K562 (cell line): ENCODE measurements around the gene FAM83E. TPM values are rescaled to one million over a fixed set of nuclear protein-coding genes. Genes with fewer than 3 reads are reported as not detected.
A peak's percentile ranks its signal among the peaks of the same experiment; 100 is the strongest.

Experiments
- CBFA2T3 ChIP-seq: fragments of 450-650 bp; IDR thresholded peaks from 2 replicates; pipeline ENCODE4 v1.6.1; 2017
- CHD2 ChIP-seq: IDR thresholded peaks from 2 replicates; pipeline ENCODE4 v1.6.1; 2011; ENCODE audit warnings: low read depth, low read length
- CUX1 ChIP-seq: fragments of 200-800 bp; sonication (Bioruptor generic); IDR thresholded peaks from 2 replicates; pipeline ENCODE4 v1.6.1; 2016; ENCODE audit warnings: missing genetic modification characterization, missing compliant biosample characterization
- ETV1 ChIP-seq: fragments of 450-650 bp; conservative IDR thresholded peaks from 2 replicates; pipeline ENCODE4 v1.6.1; 2016; ENCODE audit warnings: missing genetic modification characterization, control low read depth, low read depth, missing compliant biosample characterization
- HDAC1 ChIP-seq, 2 experiments: fragments of 450-650 bp; IDR thresholded peaks; 2 replicates each; pipeline ENCODE4 v1.6.1; 2016 to 2017; ENCODE audit warnings: inconsistent platforms in 1 of 2, mild to moderate bottlenecking in 1 of 2, moderate library complexity in 1 of 2
- HNRNPUL1 ChIP-seq: fragments of 200-400 bp; formaldehyde crosslinking; IDR thresholded peaks from 2 replicates; pipeline ENCODE4 v1.6.1; 2017; ENCODE audit warnings: low read length
- JUN ChIP-seq, 2 experiments: sonication (generic) in 1 of 2; formaldehyde crosslinking in 1 of 2; IDR thresholded peaks; 2 replicates each; pipeline versions ENCODE4 v1.6.1 to v1.8.0; 2012 to 2022; ENCODE audit warnings: borderline replicate concordance in 2 of 2, mild to moderate bottlenecking in 2 of 2, improper control_type of control experiment in 1 of 2, low read depth in 1 of 2, low read length in 1 of 2, missing genetic modification reagents in 1 of 2
- NBN ChIP-seq: fragments of 450-650 bp; IDR thresholded peaks from 2 replicates; pipeline ENCODE4 v1.6.1; 2016; ENCODE audit warnings: low read depth, mild to moderate bottlenecking
- NFYB ChIP-seq: IDR thresholded peaks from 2 replicates; pipeline ENCODE4 v1.6.1; 2011; ENCODE audit warnings: mild to moderate bottlenecking, moderate library complexity; ENCODE audit not compliant: insufficient read length; ENCODE audit errors: extremely low read depth
- NR3C1 ChIP-seq: sonication (generic); formaldehyde crosslinking; IDR thresholded peaks from 2 replicates; pipeline ENCODE4 v1.8.1; 2022; ENCODE audit warnings: missing genetic modification reagents
- POLR2AphosphoS5 ChIP-seq: IDR thresholded peaks from 2 replicates; pipeline ENCODE4 v1.6.1; 2011; ENCODE audit warnings: mild to moderate bottlenecking, low read depth, low read length, moderate library complexity; ENCODE audit not compliant: control insufficient read depth, insufficient read depth
- ZC3H4 ChIP-seq: sonication (generic); formaldehyde crosslinking; IDR thresholded peaks from 2 replicates; pipeline ENCODE4 v1.9.0; 2021; ENCODE audit warnings: missing genetic modification reagents, borderline replicate concordance
- ZFP30 ChIP-seq: fragments of 250-450 bp; sonication (Bioruptor Pico); IDR thresholded peaks from 2 replicates; pipeline ENCODE4 v1.8.0; 2022; ENCODE audit warnings: moderate library complexity, mild to moderate bottlenecking, inconsistent platforms, borderline replicate concordance
- ZFP36 ChIP-seq: fragments of 150-350 bp; IDR thresholded peaks from 2 replicates; pipeline ENCODE4 v1.6.1; 2018; ENCODE audit warnings: low read length, low read depth; ENCODE audit not compliant: partially characterized antibody
- ZNF197 ChIP-seq: fragments of 200-800 bp; sonication (Bioruptor generic); IDR thresholded peaks from 2 replicates; pipeline ENCODE4 v1.6.1; 2016; ENCODE audit warnings: low read depth, missing genetic modification characterization, missing compliant biosample characterization
- ZNF311 ChIP-seq: fragments of 250-450 bp; sonication (Bioruptor Pico); IDR thresholded peaks from 2 replicates; pipeline ENCODE4 v1.4.0; 2020; ENCODE audit warnings: mild to moderate bottlenecking, moderate library complexity
- ZNF76 ChIP-seq: fragments of 250-450 bp; sonication (Bioruptor Pico); IDR thresholded peaks from 2 replicates; pipeline ENCODE4 v1.4.0; 2020; ENCODE audit warnings: mild to moderate bottlenecking, moderate library complexity, borderline replicate concordance
- polyA plus RNA-seq, 8 experiments: library from polyadenylated mRNA; depleted of rRNA in 4 of 8; stranded (reverse) in 5 of 8; unstranded in 3 of 8; fragments of >200 nt; fragmentation: Nextera tagmentation in 2 of 8; fragmentation: Illumina TruSeq in 1 of 8; extraction: Ambion mirVana in 2 of 8; extraction: Trizol in 1 of 8; gene quantifications; 2 replicates each; pipeline versions ENCODE4 v1.2.1 to v1.2.3, GENCODE V29; 2011 to 2014; ENCODE audit warnings: inconsistent platforms in 1 of 8, missing spikeins in 1 of 8
- total RNA-seq, 7 experiments: library from RNA; depleted of rRNA in 6 of 7; stranded (reverse); fragments of >200 nt in 6 of 7; fragmentation: Illumina TruSeq in 2 of 7; extraction: Trizol in 2 of 7; gene quantifications; 2 replicates each; pipeline versions ENCODE4 v1.2.1 to v1.2.3, GENCODE V29; 2011 to 2021; ENCODE audit warnings: low replicate concordance in 1 of 7
- TF ChIP-seq, protein P1 (sequence below): fragments of 450-650 bp; IDR thresholded peaks from 2 replicates; pipeline ENCODE4 v1.7.0; 2016; ENCODE audit warnings: borderline replicate concordance
- TF ChIP-seq, protein P2 (sequence below): fragments of 450-650 bp; formaldehyde crosslinking; IDR thresholded peaks from 2 replicates; pipeline ENCODE4 v1.4.0; 2020; ENCODE audit warnings: mild to moderate bottlenecking, moderate library complexity

FAM83E gene
- total and polyA plus RNA-seq, 9 of the 15 experiments (the other 6 are each of a cell fraction or from before 2014, with no cell fraction given) = 0.15 to 0.87 (median 0.29) TPM; not detected in 4

DNA sequence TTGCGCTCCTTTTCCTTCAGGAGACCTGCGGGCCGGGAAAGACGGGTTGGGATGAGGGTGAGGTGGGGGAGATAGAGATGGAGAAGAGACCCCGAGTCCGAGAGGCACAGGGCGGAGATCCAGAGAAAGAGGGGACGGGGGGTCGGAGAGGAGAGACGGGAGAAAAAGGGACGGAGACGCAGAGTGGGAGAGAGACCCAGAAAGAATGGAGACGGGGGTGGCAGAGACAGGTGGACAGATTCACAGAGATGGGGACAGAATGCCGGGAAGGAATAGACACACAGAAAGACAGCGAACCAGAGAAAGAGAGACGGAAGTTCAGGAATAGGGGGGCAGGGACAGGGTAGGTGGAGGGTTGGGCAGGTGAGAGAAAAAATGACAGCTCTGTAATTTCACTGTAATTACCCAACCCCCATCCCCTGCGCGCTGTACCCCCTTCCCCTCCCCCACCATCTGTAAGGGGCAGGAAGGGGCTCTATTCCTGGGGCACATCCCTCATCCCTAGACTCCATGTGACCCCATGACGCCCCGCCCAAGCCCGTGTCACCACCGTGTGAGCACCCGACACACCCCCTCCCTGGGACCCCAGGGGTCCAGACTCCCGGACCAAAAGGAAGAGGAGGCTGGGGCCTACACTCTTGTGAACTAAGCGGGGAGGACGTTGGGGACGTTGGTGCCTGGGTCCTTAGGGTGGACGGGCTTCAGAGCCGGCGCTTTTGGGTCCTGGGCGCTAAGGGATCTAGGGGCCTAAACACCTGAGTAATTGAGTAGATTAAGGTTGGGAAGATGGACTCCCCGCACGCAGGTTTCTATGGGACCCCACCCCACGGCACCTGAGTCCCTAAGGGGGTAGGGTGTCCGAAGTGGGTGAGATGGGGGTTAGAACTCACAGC, 21.3 kb upstream of the FAM83E start (continued):
- TF ChIP-seq CUX1 (CRISPR knock-in tag) (no peak), ETV1 (tag) (no peak), POLR2AphosphoS5 (no peak), ZFP36 (no peak), CHD2 (no peak), ZC3H4 (CRISPR knock-in tag) (no peak), NR3C1 (CRISPR knock-in tag) (no peak), ZNF76 (no peak), CBFA2T3 (no peak), ZNF197 (CRISPR knock-in tag) (no peak), ZFP30 (CRISPR knock-in tag) (no peak), HDAC1 (IDR thresholded peaks at IDR 0.05) (peak in 1 of 2 experiments; percentile 68; a peak in 2 of 4 replicates), JUN (IDR thresholded peaks at IDR 0.05; ENCODE audit: borderline replicate concordance, low read depth, low read length) (no peak), JUN (CRISPR knock-in tag; IDR thresholded peaks at IDR 0.05; ENCODE audit: borderline replicate concordance) (no peak), NBN (0 out of 2 replicates have a peak, but pooled peaks have one; percentile 32), NFYB (no peak), ZNF311 (CRISPR knock-in tag) (no peak), HNRNPUL1 (no peak)
- TF ChIP-seq, protein P1, sequence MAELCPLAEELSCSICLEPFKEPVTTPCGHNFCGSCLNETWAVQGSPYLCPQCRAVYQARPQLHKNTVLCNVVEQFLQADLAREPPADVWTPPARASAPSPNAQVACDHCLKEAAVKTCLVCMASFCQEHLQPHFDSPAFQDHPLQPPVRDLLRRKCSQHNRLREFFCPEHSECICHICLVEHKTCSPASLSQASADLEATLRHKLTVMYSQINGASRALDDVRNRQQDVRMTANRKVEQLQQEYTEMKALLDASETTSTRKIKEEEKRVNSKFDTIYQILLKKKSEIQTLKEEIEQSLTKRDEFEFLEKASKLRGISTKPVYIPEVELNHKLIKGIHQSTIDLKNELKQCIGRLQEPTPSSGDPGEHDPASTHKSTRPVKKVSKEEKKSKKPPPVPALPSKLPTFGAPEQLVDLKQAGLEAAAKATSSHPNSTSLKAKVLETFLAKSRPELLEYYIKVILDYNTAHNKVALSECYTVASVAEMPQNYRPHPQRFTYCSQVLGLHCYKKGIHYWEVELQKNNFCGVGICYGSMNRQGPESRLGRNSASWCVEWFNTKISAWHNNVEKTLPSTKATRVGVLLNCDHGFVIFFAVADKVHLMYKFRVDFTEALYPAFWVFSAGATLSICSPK = peak; percentile 68; the same call in 1 of the 2 replicates
- TF ChIP-seq, protein P2, sequence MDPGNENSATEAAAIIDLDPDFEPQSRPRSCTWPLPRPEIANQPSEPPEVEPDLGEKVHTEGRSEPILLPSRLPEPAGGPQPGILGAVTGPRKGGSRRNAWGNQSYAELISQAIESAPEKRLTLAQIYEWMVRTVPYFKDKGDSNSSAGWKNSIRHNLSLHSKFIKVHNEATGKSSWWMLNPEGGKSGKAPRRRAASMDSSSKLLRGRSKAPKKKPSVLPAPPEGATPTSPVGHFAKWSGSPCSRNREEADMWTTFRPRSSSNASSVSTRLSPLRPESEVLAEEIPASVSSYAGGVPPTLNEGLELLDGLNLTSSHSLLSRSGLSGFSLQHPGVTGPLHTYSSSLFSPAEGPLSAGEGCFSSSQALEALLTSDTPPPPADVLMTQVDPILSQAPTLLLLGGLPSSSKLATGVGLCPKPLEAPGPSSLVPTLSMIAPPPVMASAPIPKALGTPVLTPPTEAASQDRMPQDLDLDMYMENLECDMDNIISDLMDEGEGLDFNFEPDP (CRISPR knock-in tag) = no peak
